Upper lobe of left lung (tissue), 4 donors: ENCODE measurements around the gene PGA3.
"Not testable (repeated sequence)": the region's sequence is repeated elsewhere in the genome, so short reads cannot be mapped to it uniquely, and the experiment has no call there.

Experiments
- EP300 ChIP-seq, 4 donors: sonication (generic); formaldehyde crosslinking; IDR thresholded peaks; one replicate each; pipeline ENCODE4 v1.5.1; 2017; ENCODE audit warnings: antibody characterized with exemption in 4 of 4, control low read depth in 2 of 4
- POLR2A ChIP-seq, 4 donors: fragments of 450-650 bp; IDR thresholded peaks; one replicate each; pipeline ENCODE4 v1.5.1; 2016 to 2017; ENCODE audit warnings: antibody characterized with exemption in 4 of 4, mild to moderate bottlenecking in 2 of 4
- POLR2AphosphoS5 ChIP-seq, 2 donors: sonication (generic); formaldehyde crosslinking; IDR thresholded peaks; one replicate each; pipeline ENCODE4 v1.5.1; 2017; ENCODE audit warnings: antibody characterized with exemption in 2 of 2
- TF ChIP-seq, protein P1 (sequence below), 6 experiments: fragments of 450-650 bp in 4 of 6; fragments of 200-600 bp in 2 of 6; sonication (generic) in 2 of 6; IDR thresholded peaks; one replicate each; pipeline ENCODE4 v1.5.1; 2016 to 2019; ENCODE audit warnings: antibody characterized with exemption in 6 of 6

- TF ChIP-seq, protein P1, sequence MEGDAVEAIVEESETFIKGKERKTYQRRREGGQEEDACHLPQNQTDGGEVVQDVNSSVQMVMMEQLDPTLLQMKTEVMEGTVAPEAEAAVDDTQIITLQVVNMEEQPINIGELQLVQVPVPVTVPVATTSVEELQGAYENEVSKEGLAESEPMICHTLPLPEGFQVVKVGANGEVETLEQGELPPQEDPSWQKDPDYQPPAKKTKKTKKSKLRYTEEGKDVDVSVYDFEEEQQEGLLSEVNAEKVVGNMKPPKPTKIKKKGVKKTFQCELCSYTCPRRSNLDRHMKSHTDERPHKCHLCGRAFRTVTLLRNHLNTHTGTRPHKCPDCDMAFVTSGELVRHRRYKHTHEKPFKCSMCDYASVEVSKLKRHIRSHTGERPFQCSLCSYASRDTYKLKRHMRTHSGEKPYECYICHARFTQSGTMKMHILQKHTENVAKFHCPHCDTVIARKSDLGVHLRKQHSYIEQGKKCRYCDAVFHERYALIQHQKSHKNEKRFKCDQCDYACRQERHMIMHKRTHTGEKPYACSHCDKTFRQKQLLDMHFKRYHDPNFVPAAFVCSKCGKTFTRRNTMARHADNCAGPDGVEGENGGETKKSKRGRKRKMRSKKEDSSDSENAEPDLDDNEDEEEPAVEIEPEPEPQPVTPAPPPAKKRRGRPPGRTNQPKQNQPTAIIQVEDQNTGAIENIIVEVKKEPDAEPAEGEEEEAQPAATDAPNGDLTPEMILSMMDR (IDR thresholded peaks at IDR 0.05): not testable (repeated sequence)
- not testable (repeated sequence) for TF ChIP-seq POLR2A, EP300, POLR2AphosphoS5 (IDR thresholded peaks at IDR 0.05)
Measured at GRCh38 chr11:61180205-61180604, 23.1 kb upstream of the PGA3 start.
